Sigmoid colon (tissue), 4 donors: ENCODE results near the gene SNX12.
"Not testable (repeated sequence)": the region's sequence is repeated elsewhere in the genome, so short reads cannot be mapped to it uniquely, and the experiment has no call there.

ENCODE experiments used
- EP300 ChIP-seq, 4 donors: sonication (generic); formaldehyde crosslinking; IDR thresholded peaks; one replicate each; pipeline ENCODE4 v1.6.1; 2017; ENCODE audit warnings: antibody characterized with exemption in 4 of 4
- POLR2A ChIP-seq, 2 donors: fragments of 450-650 bp; IDR thresholded peaks; one replicate each; pipeline ENCODE4 v1.6.1; 2016; ENCODE audit warnings: antibody characterized with exemption in 2 of 2, mild to moderate bottlenecking in 2 of 2, moderate library complexity in 2 of 2
- POLR2AphosphoS5 ChIP-seq, 4 donors: sonication (generic); formaldehyde crosslinking; IDR thresholded peaks; one replicate each; pipeline ENCODE4 v1.6.1; 2017; ENCODE audit warnings: antibody characterized with exemption in 4 of 4
- TF ChIP-seq, protein P1 (sequence below), 4 experiments: fragments of 450-650 bp in 3 of 4; fragments of 200-600 bp in 1 of 4; IDR thresholded peaks; one replicate each; pipeline ENCODE4 v1.5.1; 2016 to 2019; ENCODE audit warnings: antibody characterized with exemption in 4 of 4, mild to moderate bottlenecking in 3 of 4, moderate library complexity in 2 of 4

DNA sequence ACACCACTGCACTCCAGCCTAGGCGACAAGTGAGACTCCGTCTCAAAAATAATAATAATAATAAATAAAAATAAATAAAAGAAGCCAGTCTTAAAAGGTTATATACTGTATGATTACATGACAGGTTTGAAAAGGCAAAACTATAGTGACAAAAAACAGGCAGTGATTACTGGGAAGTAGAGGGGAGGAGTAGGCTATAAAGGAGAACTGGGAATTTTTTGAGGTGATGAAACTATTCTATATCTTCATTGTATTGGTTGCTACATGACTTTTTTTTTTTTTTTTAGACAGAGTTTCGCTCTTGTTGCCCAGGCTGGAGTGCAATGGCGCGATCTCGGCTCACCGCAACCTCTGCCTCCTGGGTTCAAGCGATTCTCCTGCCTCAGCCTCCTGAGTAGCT is 20.2 kb downstream of the SNX12 start:
- TF ChIP-seq, protein P1, sequence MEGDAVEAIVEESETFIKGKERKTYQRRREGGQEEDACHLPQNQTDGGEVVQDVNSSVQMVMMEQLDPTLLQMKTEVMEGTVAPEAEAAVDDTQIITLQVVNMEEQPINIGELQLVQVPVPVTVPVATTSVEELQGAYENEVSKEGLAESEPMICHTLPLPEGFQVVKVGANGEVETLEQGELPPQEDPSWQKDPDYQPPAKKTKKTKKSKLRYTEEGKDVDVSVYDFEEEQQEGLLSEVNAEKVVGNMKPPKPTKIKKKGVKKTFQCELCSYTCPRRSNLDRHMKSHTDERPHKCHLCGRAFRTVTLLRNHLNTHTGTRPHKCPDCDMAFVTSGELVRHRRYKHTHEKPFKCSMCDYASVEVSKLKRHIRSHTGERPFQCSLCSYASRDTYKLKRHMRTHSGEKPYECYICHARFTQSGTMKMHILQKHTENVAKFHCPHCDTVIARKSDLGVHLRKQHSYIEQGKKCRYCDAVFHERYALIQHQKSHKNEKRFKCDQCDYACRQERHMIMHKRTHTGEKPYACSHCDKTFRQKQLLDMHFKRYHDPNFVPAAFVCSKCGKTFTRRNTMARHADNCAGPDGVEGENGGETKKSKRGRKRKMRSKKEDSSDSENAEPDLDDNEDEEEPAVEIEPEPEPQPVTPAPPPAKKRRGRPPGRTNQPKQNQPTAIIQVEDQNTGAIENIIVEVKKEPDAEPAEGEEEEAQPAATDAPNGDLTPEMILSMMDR (IDR thresholded peaks at IDR 0.05): not testable (repeated sequence)
- TF ChIP-seq EP300, POLR2A, POLR2AphosphoS5 (IDR thresholded peaks at IDR 0.05): not testable (repeated sequence)
